HEK293 (cell line): Measurements from ENCODE around the gene TTLL10.

Experiments
- ATF2 ChIP-seq: fragments of 450-650 bp; formaldehyde crosslinking; IDR thresholded peaks from 2 replicates; pipeline ENCODE4 v1.5.1; 2016; ENCODE audit warnings: missing biosample characterization, missing genetic modification characterization, low read depth
- CTCF ChIP-seq: fragments of 450-650 bp; formaldehyde crosslinking; IDR thresholded peaks from 2 replicates; pipeline ENCODE4 v1.5.1; 2016; ENCODE audit warnings: missing biosample characterization, missing genetic modification characterization
- HIC1 ChIP-seq: fragments of 450-650 bp; formaldehyde crosslinking; IDR thresholded peaks from 2 replicates; pipeline ENCODE4 v1.5.1; 2016; ENCODE audit warnings: missing biosample characterization, missing genetic modification characterization
- PBX3 ChIP-seq: sonication (generic); formaldehyde crosslinking; IDR thresholded peaks from 2 replicates; pipeline ENCODE4 v1.8.1; 2022; ENCODE audit warnings: mild to moderate bottlenecking, moderate library complexity, missing genetic modification reagents
- TCF7L2 ChIP-seq: IDR thresholded peaks from 2 replicates; pipeline ENCODE4 v1.6.1; 2011; ENCODE audit warnings: low read depth, mild to moderate bottlenecking, inconsistent platforms, low read length, moderate library complexity, borderline replicate concordance
- ZBTB1 ChIP-seq: fragments of 450-650 bp; formaldehyde crosslinking; IDR thresholded peaks from 2 replicates; pipeline ENCODE4 v1.5.1; 2016; ENCODE audit warnings: missing biosample characterization, missing genetic modification characterization
- ZBTB20 ChIP-seq: fragments of 450-650 bp; formaldehyde crosslinking; IDR thresholded peaks from 2 replicates; pipeline ENCODE4 v1.5.1; 2016; ENCODE audit warnings: missing biosample characterization, missing genetic modification characterization
- ZFP69B ChIP-seq: fragments of 450-650 bp; formaldehyde crosslinking; IDR thresholded peaks from 2 replicates; pipeline ENCODE4 v1.5.1; 2016; ENCODE audit warnings: missing biosample characterization, missing genetic modification characterization
- ZNF121 ChIP-seq: fragments of 450-650 bp; formaldehyde crosslinking; IDR thresholded peaks from 2 replicates; pipeline ENCODE4 v1.5.1; 2016; ENCODE audit warnings: missing biosample characterization, missing genetic modification characterization
- ZNF311 ChIP-seq: fragments of 450-650 bp; formaldehyde crosslinking; IDR thresholded peaks from 2 replicates; pipeline ENCODE4 v1.5.1; 2017; ENCODE audit warnings: missing biosample characterization, missing genetic modification characterization, borderline replicate concordance
- ZNF449 ChIP-seq: fragments of 450-650 bp; formaldehyde crosslinking; IDR thresholded peaks from 2 replicates; pipeline ENCODE4 v1.5.1; 2017; ENCODE audit warnings: missing biosample characterization, mild to moderate bottlenecking, missing genetic modification characterization, moderate library complexity
- ZNF707 ChIP-seq: fragments of 450-650 bp; formaldehyde crosslinking; IDR thresholded peaks from 2 replicates; pipeline ENCODE4 v1.5.1; 2016; ENCODE audit warnings: missing biosample characterization, missing genetic modification characterization
- ZNF792 ChIP-seq: fragments of 450-650 bp; formaldehyde crosslinking; IDR thresholded peaks from 2 replicates; pipeline ENCODE4 v1.5.1; 2016; ENCODE audit warnings: missing biosample characterization, missing genetic modification characterization

- TF ChIP-seq CTCF (tag by site-specific recombination) = no peak
- TF ChIP-seq ATF2 (tag by site-specific recombination) = no peak
- no peak for TF ChIP-seq ZBTB1 (tag by site-specific recombination)
- TF ChIP-seq ZBTB20 = no peak
- no peak for TF ChIP-seq ZNF121 (tag by site-specific recombination)
- TF ChIP-seq PBX3 (CRISPR knock-in tag) = no peak
- no peak for TF ChIP-seq TCF7L2
- TF ChIP-seq ZNF449 (tag by site-specific recombination) = no peak
- TF ChIP-seq ZNF311 (tag by site-specific recombination) = no peak
- TF ChIP-seq ZFP69B (tag by site-specific recombination) = no peak
- TF ChIP-seq ZNF792 (tag by site-specific recombination) = no peak
- TF ChIP-seq ZNF707 = no peak
- TF ChIP-seq HIC1 (tag by site-specific recombination) = no peak
Measured at GRCh38 chr1:1175221-1176062, 1.8 kb downstream of the TTLL10 start.
